K562 (cell line): ENCODE results near the gene LAPTM5. TPM values are rescaled to one million over a fixed set of nuclear protein-coding genes. Genes with fewer than 3 reads are reported as not detected.

Experiments used
- CBX8 ChIP-seq: fragments of 200-600 bp; sonication (generic); IDR thresholded peaks from 2 replicates; pipeline ENCODE4 v1.6.1; 2012; ENCODE audit warnings: borderline replicate concordance, mixed run types, low read depth, mild to moderate bottlenecking, moderate library complexity, mixed read lengths, low read length, control low read depth, inconsistent platforms; ENCODE audit not compliant: poor library complexity, severe bottlenecking; ENCODE audit errors: extremely low read depth
- DACH1 ChIP-seq: fragments of 450-650 bp; IDR thresholded peaks from 2 replicates; pipeline ENCODE4 v1.6.1; 2018; ENCODE audit not compliant: partially characterized antibody
- HDAC2 ChIP-seq: fragments of 450-650 bp; IDR thresholded peaks from 2 replicates; pipeline ENCODE4 v1.6.1; 2016; ENCODE audit warnings: mild to moderate bottlenecking
- PRDM10 ChIP-seq: fragments of 450-650 bp; IDR thresholded peaks from 2 replicates; pipeline ENCODE4 v1.6.1; 2018; ENCODE audit not compliant: partially characterized antibody
- SMARCA4 ChIP-seq: fragments of 450-650 bp; IDR thresholded peaks from 2 replicates; pipeline ENCODE4 v1.6.1; 2016
- TAF9B ChIP-seq: fragments of 450-650 bp; IDR thresholded peaks from 2 replicates; pipeline ENCODE4 v1.6.1; 2018; ENCODE audit warnings: mild to moderate bottlenecking; ENCODE audit not compliant: partially characterized antibody
- ZNF232 ChIP-seq: sonication (generic); formaldehyde crosslinking; IDR thresholded peaks from 2 replicates; pipeline ENCODE4 v1.8.0; 2022; ENCODE audit warnings: mild to moderate bottlenecking, missing genetic modification reagents
- ZNF79 ChIP-seq: fragments of 250-450 bp; sonication (Bioruptor Pico); IDR thresholded peaks from 2 replicates; pipeline ENCODE4 v1.4.0; 2020; ENCODE audit warnings: low read depth, mild to moderate bottlenecking, moderate library complexity
- polyA plus RNA-seq, 8 experiments: library from polyadenylated mRNA; depleted of rRNA in 4 of 8; stranded (reverse) in 5 of 8; unstranded in 3 of 8; fragments of >200 nt; fragmentation: Nextera tagmentation in 2 of 8; fragmentation: Illumina TruSeq in 1 of 8; extraction: Ambion mirVana in 2 of 8; extraction: Trizol in 1 of 8; gene quantifications; 2 replicates each; pipeline versions ENCODE4 v1.2.1 to v1.2.3, GENCODE V29; 2011 to 2014; ENCODE audit warnings: inconsistent platforms in 1 of 8, missing spikeins in 1 of 8
- total RNA-seq, 7 experiments: library from RNA; depleted of rRNA in 6 of 7; stranded (reverse); fragments of >200 nt in 6 of 7; fragmentation: Illumina TruSeq in 2 of 7; extraction: Trizol in 2 of 7; gene quantifications; 2 replicates each; pipeline versions ENCODE4 v1.2.1 to v1.2.3, GENCODE V29; 2011 to 2021; ENCODE audit warnings: low replicate concordance in 1 of 7
- TF ChIP-seq, protein P1 (sequence below): fragments of 250-450 bp; sonication (Bioruptor Pico); IDR thresholded peaks from 2 replicates; pipeline ENCODE4 v1.8.0; 2021; ENCODE audit warnings: mild to moderate bottlenecking, moderate library complexity
- TF ChIP-seq, protein P2 (sequence below): fragments of 200-600 bp; sonication (generic); IDR thresholded peaks from one replicate; pipeline ENCODE4 v1.6.1; 2012; ENCODE audit warnings: mild to moderate bottlenecking, low read depth, low read length, inconsistent platforms

LAPTM5 gene
- total and polyA plus RNA-seq, 9 of the 15 experiments (the other 6 are each of a cell fraction or from before 2014, with no cell fraction given), result 2.4 to 47.3 (median 20.3) TPM

GRCh38 chr1:30763651-30764248, 6.2 kb upstream of the LAPTM5 start (continued):
- TF ChIP-seq, protein P1, sequence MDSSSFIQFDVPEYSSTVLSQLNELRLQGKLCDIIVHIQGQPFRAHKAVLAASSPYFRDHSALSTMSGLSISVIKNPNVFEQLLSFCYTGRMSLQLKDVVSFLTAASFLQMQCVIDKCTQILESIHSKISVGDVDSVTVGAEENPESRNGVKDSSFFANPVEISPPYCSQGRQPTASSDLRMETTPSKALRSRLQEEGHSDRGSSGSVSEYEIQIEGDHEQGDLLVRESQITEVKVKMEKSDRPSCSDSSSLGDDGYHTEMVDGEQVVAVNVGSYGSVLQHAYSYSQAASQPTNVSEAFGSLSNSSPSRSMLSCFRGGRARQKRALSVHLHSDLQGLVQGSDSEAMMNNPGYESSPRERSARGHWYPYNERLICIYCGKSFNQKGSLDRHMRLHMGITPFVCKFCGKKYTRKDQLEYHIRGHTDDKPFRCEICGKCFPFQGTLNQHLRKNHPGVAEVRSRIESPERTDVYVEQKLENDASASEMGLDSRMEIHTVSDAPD, result no peak
- TF ChIP-seq TAF9B (no peak), SMARCA4 (no peak), HDAC2 (no peak), ZNF232 (no peak), PRDM10 (no peak), CBX8 (no peak), ZNF79 (CRISPR knock-in tag) (no peak), DACH1 (no peak)
- TF ChIP-seq, protein P2, sequence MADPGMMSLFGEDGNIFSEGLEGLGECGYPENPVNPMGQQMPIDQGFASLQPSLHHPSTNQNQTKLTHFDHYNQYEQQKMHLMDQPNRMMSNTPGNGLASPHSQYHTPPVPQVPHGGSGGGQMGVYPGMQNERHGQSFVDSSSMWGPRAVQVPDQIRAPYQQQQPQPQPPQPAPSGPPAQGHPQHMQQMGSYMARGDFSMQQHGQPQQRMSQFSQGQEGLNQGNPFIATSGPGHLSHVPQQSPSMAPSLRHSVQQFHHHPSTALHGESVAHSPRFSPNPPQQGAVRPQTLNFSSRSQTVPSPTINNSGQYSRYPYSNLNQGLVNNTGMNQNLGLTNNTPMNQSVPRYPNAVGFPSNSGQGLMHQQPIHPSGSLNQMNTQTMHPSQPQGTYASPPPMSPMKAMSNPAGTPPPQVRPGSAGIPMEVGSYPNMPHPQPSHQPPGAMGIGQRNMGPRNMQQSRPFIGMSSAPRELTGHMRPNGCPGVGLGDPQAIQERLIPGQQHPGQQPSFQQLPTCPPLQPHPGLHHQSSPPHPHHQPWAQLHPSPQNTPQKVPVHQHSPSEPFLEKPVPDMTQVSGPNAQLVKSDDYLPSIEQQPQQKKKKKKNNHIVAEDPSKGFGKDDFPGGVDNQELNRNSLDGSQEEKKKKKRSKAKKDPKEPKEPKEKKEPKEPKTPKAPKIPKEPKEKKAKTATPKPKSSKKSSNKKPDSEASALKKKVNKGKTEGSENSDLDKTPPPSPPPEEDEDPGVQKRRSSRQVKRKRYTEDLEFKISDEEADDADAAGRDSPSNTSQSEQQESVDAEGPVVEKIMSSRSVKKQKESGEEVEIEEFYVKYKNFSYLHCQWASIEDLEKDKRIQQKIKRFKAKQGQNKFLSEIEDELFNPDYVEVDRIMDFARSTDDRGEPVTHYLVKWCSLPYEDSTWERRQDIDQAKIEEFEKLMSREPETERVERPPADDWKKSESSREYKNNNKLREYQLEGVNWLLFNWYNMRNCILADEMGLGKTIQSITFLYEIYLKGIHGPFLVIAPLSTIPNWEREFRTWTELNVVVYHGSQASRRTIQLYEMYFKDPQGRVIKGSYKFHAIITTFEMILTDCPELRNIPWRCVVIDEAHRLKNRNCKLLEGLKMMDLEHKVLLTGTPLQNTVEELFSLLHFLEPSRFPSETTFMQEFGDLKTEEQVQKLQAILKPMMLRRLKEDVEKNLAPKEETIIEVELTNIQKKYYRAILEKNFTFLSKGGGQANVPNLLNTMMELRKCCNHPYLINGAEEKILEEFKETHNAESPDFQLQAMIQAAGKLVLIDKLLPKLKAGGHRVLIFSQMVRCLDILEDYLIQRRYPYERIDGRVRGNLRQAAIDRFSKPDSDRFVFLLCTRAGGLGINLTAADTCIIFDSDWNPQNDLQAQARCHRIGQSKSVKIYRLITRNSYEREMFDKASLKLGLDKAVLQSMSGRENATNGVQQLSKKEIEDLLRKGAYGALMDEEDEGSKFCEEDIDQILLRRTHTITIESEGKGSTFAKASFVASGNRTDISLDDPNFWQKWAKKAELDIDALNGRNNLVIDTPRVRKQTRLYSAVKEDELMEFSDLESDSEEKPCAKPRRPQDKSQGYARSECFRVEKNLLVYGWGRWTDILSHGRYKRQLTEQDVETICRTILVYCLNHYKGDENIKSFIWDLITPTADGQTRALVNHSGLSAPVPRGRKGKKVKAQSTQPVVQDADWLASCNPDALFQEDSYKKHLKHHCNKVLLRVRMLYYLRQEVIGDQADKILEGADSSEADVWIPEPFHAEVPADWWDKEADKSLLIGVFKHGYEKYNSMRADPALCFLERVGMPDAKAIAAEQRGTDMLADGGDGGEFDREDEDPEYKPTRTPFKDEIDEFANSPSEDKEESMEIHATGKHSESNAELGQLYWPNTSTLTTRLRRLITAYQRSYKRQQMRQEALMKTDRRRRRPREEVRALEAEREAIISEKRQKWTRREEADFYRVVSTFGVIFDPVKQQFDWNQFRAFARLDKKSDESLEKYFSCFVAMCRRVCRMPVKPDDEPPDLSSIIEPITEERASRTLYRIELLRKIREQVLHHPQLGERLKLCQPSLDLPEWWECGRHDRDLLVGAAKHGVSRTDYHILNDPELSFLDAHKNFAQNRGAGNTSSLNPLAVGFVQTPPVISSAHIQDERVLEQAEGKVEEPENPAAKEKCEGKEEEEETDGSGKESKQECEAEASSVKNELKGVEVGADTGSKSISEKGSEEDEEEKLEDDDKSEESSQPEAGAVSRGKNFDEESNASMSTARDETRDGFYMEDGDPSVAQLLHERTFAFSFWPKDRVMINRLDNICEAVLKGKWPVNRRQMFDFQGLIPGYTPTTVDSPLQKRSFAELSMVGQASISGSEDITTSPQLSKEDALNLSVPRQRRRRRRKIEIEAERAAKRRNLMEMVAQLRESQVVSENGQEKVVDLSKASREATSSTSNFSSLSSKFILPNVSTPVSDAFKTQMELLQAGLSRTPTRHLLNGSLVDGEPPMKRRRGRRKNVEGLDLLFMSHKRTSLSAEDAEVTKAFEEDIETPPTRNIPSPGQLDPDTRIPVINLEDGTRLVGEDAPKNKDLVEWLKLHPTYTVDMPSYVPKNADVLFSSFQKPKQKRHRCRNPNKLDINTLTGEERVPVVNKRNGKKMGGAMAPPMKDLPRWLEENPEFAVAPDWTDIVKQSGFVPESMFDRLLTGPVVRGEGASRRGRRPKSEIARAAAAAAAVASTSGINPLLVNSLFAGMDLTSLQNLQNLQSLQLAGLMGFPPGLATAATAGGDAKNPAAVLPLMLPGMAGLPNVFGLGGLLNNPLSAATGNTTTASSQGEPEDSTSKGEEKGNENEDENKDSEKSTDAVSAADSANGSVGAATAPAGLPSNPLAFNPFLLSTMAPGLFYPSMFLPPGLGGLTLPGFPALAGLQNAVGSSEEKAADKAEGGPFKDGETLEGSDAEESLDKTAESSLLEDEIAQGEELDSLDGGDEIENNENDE, result no peak
